Common myeloid progenitor, CD34-positive (primary cell): ENCODE measurements around the gene MEMO1.
A peak's percentile ranks its signal among the peaks of the same experiment; 100 is the strongest.

Experiments
- CTCF ChIA-PET: fragments of 350-600 bp; sonication (Branson Sonifier 250); formaldehyde crosslinking; loops from one replicate; lab custom pipeline; 2021; ENCODE audit warnings: antibody characterized with exemption; lab: Charles Lee
- POLR2A ChIA-PET: fragments of 350-600 bp; sonication (Branson Sonifier 250); formaldehyde crosslinking; loops from one replicate; lab custom pipeline; 2021; ENCODE audit warnings: antibody characterized with exemption; lab: Charles Lee
- DNase-seq, 3 donors: peaks; one replicate each; pipeline versions ENCODE4 v3.0.0 to v3.0.0-alpha.2; 2013
- H3K27ac ChIP-seq, 2 experiments: 1 replicate in 1 of 2; 2 replicates in 1 of 2; pipeline ENCODE4 v1.7.0; 2013; ENCODE audit warnings: inconsistent platforms in 2 of 2, low read length in 2 of 2, mild to moderate bottlenecking in 2 of 2, low read depth in 1 of 2, moderate library complexity in 1 of 2; ENCODE audit not compliant: severe bottlenecking in 2 of 2, insufficient read depth in 1 of 2, poor library complexity in 1 of 2
- H3K27me3 ChIP-seq, 5 experiments: replicated peaks in 2 of 5; 1 replicate in 3 of 5; 2 replicates in 2 of 5; pipeline versions ENCODE4 v1.6.1 to v1.7.0; 2013; ENCODE audit warnings: low read length in 4 of 5, mild to moderate bottlenecking in 2 of 5, moderate library complexity in 2 of 5, inconsistent platforms in 1 of 5; ENCODE audit not compliant: insufficient read depth in 5 of 5, control insufficient read depth in 4 of 5
- H3K36me3 ChIP-seq, 4 experiments: 1 replicate in 2 of 4; 2 replicates in 2 of 4; pipeline versions ENCODE4 v1.6.1 to v1.7.0; 2013; ENCODE audit warnings: low read length in 3 of 4, control low read depth in 1 of 4, mild to moderate bottlenecking in 1 of 4; ENCODE audit not compliant: control insufficient read depth in 4 of 4, insufficient read depth in 4 of 4
- H3K4me1 ChIP-seq, 4 experiments: 1 replicate in 3 of 4; 2 replicates in 1 of 4; pipeline versions ENCODE4 v1.6.1 to v1.7.1; 2013; ENCODE audit warnings: low read length in 3 of 4, mild to moderate bottlenecking in 3 of 4, control low read depth in 1 of 4, inconsistent platforms in 1 of 4, moderate library complexity in 1 of 4; ENCODE audit not compliant: control insufficient read depth in 4 of 4, insufficient read depth in 4 of 4; ENCODE audit errors: control extremely low read depth in 1 of 4
- H3K4me3 ChIP-seq, 7 experiments: 1 replicate in 4 of 7; 2 replicates in 3 of 7; pipeline versions ENCODE4 v1.5.1 to v1.7.0; 2013; ENCODE audit warnings: mild to moderate bottlenecking in 7 of 7, low read length in 6 of 7, moderate library complexity in 6 of 7, inconsistent platforms in 2 of 7, low read depth in 2 of 7, control low read depth in 1 of 7; ENCODE audit not compliant: insufficient read depth in 4 of 7, control insufficient read depth in 1 of 7; ENCODE audit errors: extremely low read depth in 1 of 7
- H3K9me3 ChIP-seq, 5 experiments: 1 replicate in 4 of 5; 2 replicates in 1 of 5; pipeline versions ENCODE4 v1.6.1 to v1.7.1; 2013; ENCODE audit warnings: low read length in 4 of 5, mild to moderate bottlenecking in 2 of 5, inconsistent platforms in 1 of 5, low read depth in 1 of 5, moderate library complexity in 1 of 5; ENCODE audit not compliant: control insufficient read depth in 4 of 5, insufficient read depth in 2 of 5; ENCODE audit errors: control extremely low read depth in 1 of 5
- WGBS: methylation state at CpG from one replicate; pipeline ENCODE4 v1.1.5; 2013; ENCODE audit not compliant: insufficient coverage; 5-methylcytosine and 5-hydroxymethylcytosine counted together

The MEMO1 gene

DNA sequence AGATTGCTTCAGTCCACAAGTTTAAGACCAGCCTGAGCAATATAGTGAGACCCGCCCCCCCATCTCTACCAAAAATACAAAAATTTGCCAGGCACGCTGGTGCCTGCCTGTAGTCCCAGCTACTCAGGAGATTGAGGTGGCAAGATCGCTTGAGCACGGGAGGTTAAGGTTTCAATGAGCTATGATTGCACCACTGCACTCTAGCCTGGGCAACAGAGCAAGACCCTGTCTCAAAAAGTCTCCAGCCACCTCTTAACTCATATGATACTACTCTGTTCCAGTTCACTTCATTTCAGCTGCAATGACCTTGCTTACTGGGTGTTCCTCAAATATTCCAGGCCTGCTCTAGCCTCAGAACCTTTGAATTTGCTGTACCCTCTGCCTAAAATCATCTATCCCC is 11.4 kb downstream of the MEMO1 start:
- Histone ChIP-seq H3K27ac (no peak overlapping the region), H3K4me1 (peaks cover 2 to 26% (median 7%) of the 10 kb centered on the region in 4 experiments), H3K27me3 (no peaks in the 10 kb centered on the region), H3K36me3 (peaks cover 0 to 8% (median 0%) of the 10 kb centered on the region in 4 experiments), H3K9me3 (no peaks in the 10 kb centered on the region), H3K4me3 (no peak overlapping the region)
- POLR2A ChIA-PET = interaction anchor here (0.5 kb wide), 1 partner anchor 181 kb away, joined by 3 read pairs; no protein-coding TSS in a partner anchor
- 100% methylated on average over 2 of the region's 4 CpGs for WGBS
- no peak for DNase-seq
- CTCF ChIA-PET = interaction anchor here (1.5 to 2.4 kb wide), 2 partner anchors 9 to 14 kb away, joined by 4 to 13 read pairs; no protein-coding TSS in a partner anchor

DNA sequence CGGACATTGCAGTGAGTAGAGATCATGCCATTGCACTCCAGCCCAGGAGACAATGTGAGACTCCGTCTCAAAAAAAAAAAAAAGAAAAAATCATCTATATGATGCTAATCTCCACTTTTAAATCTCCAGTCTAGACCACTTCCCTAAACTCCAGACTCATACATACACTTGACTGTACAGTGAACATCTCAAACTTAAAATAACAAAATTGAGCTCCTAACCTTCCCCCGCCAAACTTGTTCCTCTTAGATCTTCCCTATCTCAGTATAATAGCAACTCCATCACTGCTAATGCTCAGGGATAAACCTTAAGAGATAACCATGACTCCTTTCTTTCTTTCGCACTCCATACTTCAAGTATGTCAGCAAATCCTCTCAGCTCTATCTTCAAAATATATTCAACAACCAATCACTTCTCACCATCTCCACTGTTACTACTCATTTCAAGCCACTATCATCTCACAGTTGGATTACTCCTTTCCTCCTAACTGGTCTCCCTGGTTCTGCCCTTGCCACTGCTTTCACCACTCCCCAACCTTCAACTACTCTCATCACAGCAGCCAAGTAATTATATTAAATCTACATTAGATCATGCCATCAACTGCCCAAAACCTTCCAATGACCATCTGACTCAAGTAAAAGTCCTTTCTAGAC is 12.0 kb downstream of the MEMO1 start:
- Histone ChIP-seq H3K36me3 (peaks cover 0 to 8% (median 0%) of the 10 kb centered on the region in 4 experiments), H3K27me3 (no peaks in the 10 kb centered on the region), H3K27ac (peak overlapping the region in 1 of 2 experiments; percentile 25), H3K4me3 (no peak overlapping the region), H3K9me3 (no peaks in the 10 kb centered on the region), H3K4me1 (peaks cover 2 to 26% (median 7%) of the 10 kb centered on the region in 4 experiments)
- ChIA-PET CTCF (interaction anchor here (0.6 to 2.4 kb wide), 5 partner anchors 9 to 1345 kb away, joined by 3 to 13 read pairs (median 4); no protein-coding TSS in a partner anchor), POLR2A (interaction anchor here (0.5 kb wide), 1 partner anchor 181 kb away, joined by 3 read pairs; no protein-coding TSS in a partner anchor)
- DNase-seq = peak in 2 of 3 donors; percentile 55 to 72
- WGBS = 66% methylated on average over 4 of the region's 4 CpGs

DNA sequence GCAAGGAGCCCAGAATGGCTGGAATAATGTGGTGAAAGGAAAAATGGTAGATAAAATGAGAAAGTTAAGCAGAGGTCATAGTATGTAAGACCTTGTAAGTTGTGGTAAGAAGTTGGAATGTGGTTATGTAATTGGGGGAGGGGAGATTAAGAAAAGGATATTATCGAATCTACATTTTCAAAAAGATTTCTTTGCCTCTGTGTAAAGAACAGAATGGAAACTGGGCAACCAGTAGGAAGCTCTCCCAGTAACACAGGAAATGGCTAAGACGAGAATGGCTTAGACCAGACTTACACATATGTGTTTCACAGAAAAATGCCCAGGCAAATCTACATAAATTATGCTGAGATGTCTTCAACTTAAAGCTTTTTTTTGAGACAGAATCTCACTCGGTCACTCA is 13.2 kb downstream of the MEMO1 start:
- Histone ChIP-seq H3K9me3 (no peaks in the 10 kb centered on the region), H3K36me3 (peaks cover 0 to 8% (median 0%) of the 10 kb centered on the region in 4 experiments), H3K4me1 (peaks cover 2 to 26% (median 7%) of the 10 kb centered on the region in 4 experiments), H3K4me3 (no peak overlapping the region), H3K27me3 (no peaks in the 10 kb centered on the region), H3K27ac (no peak overlapping the region)
- ChIA-PET POLR2A (no interaction called here), CTCF (interaction anchor here (1.2 to 1.6 kb wide), 3 partner anchors 9 to 30 kb away, joined by 3 to 4 read pairs (median 4); no protein-coding TSS in a partner anchor)
- DNase-seq = no peak
- 50% methylated on average over 1 of the region's 3 CpGs for WGBS

DNA sequence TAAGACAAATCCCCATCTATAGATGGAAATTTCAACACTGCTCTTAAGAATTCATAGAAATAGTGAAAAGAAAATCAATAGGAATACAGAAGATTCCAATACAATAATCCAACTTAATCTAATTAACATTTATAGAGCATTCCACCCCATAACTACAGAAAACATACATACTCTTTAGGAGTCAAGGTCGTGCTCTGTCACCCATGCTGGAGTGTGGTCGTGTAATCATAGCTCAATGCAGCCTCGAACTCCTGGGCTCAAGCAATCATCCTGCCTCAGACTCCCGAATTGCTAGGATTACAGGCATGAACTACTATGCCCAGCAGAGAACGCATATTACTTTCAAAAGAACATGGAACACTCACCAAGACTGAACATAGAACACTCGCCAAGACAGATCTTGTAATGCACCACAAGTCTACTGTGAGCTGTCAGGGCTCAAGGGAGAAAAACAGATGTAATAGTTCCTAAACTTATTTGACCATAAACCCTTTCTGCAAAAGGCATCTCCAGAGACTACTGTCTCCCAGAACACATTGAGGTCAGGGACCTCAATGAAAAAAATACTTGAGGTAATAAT is 14.1 kb downstream of the MEMO1 start:
- CTCF ChIA-PET = interaction anchor here (1.0 to 1.2 kb wide), 2 partner anchors 9 to 12 kb away, joined by 3 to 4 read pairs; no protein-coding TSS in a partner anchor
- no peak overlapping the region for H3K27ac ChIP-seq
- no peak for DNase-seq
- 93% methylated on average over 5 of the region's 6 CpGs for WGBS
- H3K4me1 ChIP-seq = peaks cover 2 to 26% (median 7%) of the 10 kb centered on the region in 4 experiments
- POLR2A ChIA-PET = no interaction called here
- H3K9me3 ChIP-seq = no peaks in the 10 kb centered on the region
- no peak overlapping the region for H3K4me3 ChIP-seq
- H3K27me3 ChIP-seq = no peaks in the 10 kb centered on the region
- H3K36me3 ChIP-seq = peaks cover 0 to 8% (median 0%) of the 10 kb centered on the region in 4 experiments

DNA sequence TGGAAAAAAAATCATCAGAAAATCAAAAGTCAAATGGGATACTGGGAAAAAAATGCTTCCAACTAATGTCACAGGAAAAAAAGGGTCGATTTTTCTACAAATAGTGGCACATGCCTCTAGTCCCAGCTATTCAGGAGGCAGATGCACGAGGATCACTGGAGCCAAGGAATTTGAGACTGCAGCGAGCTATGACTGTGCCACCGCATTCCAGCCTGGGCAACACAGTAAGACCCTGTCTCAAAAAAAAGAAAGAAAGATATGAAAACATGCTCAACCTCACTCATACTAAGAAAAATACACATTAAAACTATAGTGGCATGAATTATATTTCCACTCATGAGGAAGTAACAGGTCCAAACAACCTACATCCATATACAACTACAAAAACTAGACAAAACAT is 17.9 kb downstream of the MEMO1 start:
- 94% methylated on average over 3 of the region's 4 CpGs for WGBS
- no peak for DNase-seq
- peaks cover 0 to 7% (median 2%) of the 10 kb centered on the region in 4 experiments for H3K4me1 ChIP-seq
- H3K27me3 ChIP-seq = no peaks in the 10 kb centered on the region
- no peaks in the 10 kb centered on the region for H3K9me3 ChIP-seq
- H3K36me3 ChIP-seq = peaks cover 0 to 5% (median 0%) of the 10 kb centered on the region in 4 experiments
- H3K4me3 ChIP-seq = no peak overlapping the region
- ChIA-PET POLR2A (no interaction called here), CTCF (no interaction called here)
- no peak overlapping the region for H3K27ac ChIP-seq

DNA sequence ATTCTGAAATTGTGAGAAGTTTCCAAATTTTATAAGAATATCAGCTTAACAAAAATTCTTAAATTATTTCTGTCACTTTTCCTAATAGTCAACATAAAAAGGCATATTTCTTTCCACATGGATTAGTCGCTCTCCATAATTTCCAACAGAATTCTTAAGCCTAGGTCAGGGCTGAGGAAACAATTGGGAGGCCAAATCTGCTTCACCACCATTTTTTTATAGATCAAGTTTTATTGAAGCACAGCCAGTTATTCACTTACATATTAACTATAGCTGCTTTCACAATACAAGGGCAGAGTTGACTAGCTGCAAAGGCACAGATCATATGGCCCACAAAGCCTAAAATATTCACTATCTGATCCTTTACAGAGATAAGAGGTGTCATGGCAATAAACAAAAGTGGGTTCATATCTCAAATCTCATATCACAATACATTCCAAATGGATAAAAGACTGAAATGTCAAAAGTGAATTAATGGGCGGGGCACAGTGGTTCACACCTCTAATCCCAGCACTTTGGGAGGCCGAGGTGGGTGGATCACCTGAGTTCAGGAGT is 18.7 kb downstream of the MEMO1 start:
- Histone ChIP-seq H3K4me1 (no peaks in the 10 kb centered on the region), H3K36me3 (peaks cover 0 to 5% (median 0%) of the 10 kb centered on the region in 4 experiments), H3K4me3 (no peak overlapping the region), H3K9me3 (no peaks in the 10 kb centered on the region), H3K27ac (no peak overlapping the region), H3K27me3 (no peaks in the 10 kb centered on the region)
- ChIA-PET POLR2A (no interaction called here), CTCF (no interaction called here)
- 100% methylated on average over 1 of the region's 3 CpGs for WGBS
- DNase-seq = no peak
